NCI-H2227 treated with DMSO at 0.1 percent for 48 hours (cell line): ENCODE results near the gene KRTAP9-6.
"Not testable (repeated sequence)": the region's sequence is repeated elsewhere in the genome, so short reads cannot be mapped to it uniquely, and the experiment has no call there.

ENCODE experiments used
- DNase-seq: peaks from one replicate; lab custom pipeline; 2025; lab: John Stamatoyannopoulos, UW

The KRTAP9-6 gene

GRCh38 chr17:41271858-41272257, 6.7 kb downstream of the KRTAP9-6 start:
- no peak for DNase-seq

GRCh38 chr17:41275648-41276190, 10.5 kb downstream of the KRTAP9-6 start, which contains the start of gene KRTAP9-7:
Gene KRTAP9-7, plus strand, starts transcription at chr17:41275698. Its CDS starts 0 bp downstream, at chr17:41275698.
- not testable (repeated sequence) for DNase-seq

- DNase-seq = no peak
These were observed 13.2 kb downstream of the KRTAP9-6 start for GRCh38 chr17:41278176-41278955.

GRCh38 chr17:41284043-41284442, 18.9 kb downstream of the KRTAP9-6 start:
- DNase-seq = no peak

DNA sequence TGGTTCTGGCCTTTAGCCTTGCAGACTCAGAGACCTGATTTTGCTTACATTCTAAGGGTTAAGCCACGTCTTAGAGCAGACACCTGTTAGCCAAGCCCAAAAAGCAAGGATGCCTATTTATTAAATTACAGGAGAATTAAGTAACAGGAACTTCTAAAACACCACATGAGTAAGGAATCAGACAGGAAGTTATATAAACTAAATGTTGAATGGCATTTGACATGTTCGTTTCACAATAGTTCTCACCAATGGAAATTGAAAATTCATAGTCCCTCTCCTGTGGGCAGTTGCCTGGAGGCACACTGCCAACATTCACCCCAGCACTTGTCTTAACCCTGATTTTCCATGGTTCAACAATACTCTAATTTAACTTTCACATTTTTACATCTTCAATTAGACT, 19.4 kb downstream of the KRTAP9-6 start:
- DNase-seq = no peak

DNA sequence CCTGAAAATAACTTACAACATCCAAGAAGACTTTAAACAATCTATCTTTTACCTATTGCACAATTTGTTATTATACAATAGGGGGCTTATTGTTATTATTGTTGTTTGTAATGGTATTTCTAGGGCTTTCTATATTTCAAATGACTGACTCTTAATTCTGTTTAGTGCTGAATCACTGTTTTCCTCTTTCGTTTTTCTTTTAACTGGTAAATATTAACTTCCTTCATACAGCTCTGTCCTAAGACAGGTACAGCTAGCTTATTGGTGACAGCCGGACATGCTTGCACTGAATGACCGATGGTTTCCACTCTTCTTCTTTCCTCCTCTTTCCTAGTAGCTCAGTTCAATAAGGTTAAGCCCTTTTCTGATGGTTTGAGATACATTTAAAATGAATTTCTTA, 21.9 kb downstream of the KRTAP9-6 start:
- no peak for DNase-seq

DNA sequence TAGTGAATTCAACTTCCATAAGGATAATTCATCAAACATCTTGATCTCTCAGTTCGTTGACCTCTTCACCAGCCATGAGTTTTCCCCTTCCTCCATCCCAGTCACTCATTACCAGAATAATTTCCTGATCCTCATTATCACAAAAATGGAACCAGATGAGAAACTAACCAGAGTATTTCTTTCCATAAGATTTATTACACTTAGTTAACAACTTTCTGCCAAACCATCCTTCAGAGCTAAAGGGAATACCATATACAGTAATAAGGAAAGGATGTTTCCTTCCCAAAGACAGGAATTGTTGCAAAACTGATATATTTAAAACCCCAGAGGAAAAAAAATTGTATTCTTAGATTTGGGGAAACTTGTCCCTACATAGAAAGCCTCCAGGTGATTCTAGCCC, 28.8 kb downstream of the KRTAP9-6 start:
- DNase-seq = no peak

DNA sequence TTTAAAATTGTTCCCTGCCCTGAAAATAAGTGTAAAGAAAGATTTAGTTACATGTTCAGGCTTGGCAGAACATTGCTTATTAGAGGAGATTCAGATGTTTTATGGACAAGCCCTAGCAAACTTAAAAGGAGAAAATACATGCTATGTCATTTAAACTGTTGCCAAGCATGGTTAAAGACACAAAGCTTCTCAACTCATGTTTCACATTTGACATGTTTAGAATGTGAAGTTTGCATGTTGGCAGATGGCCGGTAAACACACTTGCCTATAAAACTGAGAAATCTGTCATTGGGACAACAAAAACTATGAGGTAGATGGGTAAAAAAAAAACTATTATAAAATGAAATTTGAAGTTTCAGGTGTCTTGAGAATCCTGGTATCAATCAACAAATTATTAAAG, 31.7 kb downstream of the KRTAP9-6 start:
- no peak for DNase-seq

DNA sequence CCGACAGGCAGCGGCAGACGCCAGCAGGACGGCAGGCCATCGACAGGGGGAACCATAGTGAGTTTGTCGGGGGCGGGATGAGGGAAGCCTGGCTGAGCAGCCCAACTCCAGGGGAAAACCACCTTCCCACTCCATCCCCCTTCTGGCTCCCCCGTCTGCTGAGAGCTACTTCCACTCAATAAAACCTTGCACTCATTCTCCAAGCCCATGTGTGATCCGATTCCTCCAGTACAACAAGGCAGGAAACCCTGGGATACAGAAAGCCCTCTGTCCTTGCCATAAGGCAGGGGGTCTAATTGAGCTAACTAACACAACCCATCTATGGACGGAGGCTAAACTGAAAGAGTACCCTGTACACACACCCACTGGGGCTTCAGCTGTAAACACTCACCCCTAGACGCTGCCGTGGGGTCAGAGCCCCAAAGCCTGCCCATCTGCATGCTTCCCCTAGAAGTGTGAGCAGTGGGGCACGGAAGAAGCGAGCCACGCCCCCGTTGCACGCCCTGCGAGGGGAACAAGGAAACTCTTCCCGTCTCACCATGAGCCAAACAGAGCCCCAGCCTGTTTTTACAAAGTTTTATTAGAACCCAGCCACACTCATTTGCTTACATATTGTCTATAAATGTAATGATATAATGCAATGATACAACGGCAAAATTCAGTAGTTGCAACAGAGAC, 33.4 kb downstream of the KRTAP9-6 start:
- no peak for DNase-seq

DNA sequence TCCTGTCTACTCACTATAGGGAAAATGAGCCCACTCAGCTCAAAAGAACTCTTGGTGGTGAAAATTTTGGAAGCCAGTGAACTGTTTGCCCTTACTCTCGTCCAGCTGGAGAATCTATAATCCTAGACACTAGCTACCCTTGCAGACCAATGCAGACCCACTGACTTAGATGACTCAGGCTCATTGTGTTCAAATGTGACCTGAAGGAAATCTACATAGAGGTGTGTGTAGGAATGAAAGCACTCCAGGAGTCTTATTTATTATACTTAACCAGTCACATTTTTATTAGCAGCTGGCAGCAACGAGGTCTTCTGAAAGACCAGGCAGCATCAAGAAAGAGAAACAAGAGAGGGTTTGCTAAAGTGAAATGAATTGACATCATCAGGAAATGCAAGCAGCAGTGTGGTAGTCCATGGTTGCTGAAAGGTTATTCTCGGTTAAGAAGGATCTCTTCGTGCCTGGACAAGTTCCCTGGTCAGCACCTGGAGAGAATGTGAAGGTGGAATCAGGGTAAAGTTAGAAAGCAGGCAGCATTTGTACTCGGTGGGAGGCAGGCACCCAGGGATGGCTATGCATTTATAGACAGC, 36.1 kb downstream of the KRTAP9-6 start:
- DNase-seq = no peak

- no peak for DNase-seq
These were observed 37.0 kb downstream of the KRTAP9-6 start, which contains the start of gene KRTAP29-1 for GRCh38 chr17:41301916-41302901. Gene KRTAP29-1, minus strand, starts transcription at chr17:41302851. Its CDS starts 0 bp downstream, at chr17:41302851.

GRCh38 chr17:41302981-41303380, 37.8 kb downstream of the KRTAP9-6 start:
- no peak for DNase-seq

DNA sequence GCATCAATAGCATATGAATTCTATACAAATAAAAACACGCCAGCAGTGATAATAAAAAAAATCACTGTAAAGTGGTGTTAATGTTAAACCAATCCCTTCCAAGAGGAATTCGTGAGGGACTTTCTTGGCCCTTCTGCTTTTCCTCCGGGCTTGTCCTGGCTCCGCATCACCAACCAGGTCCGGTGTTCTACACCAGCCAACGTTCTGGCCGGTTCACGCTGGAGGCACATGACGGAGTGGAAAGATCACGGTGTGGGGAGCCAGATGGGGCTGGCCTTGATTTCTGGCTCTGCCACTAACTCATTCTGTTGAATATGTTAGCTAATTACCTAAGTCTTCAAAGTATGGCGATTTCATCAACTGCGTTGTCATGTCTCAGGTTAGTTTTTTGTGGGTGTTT, 38.9 kb downstream of the KRTAP9-6 start:
- no peak for DNase-seq

GRCh38 chr17:41307647-41308046, 42.5 kb downstream of the KRTAP9-6 start:
- no peak for DNase-seq

GRCh38 chr17:41308251-41308917, 43.2 kb downstream of the KRTAP9-6 start:
- DNase-seq = no peak

GRCh38 chr17:41308918-41309359, 43.8 kb downstream of the KRTAP9-6 start, which contains the start of gene KRTAP16-1:
Gene KRTAP16-1, minus strand, starts transcription at chr17:41309309. Its CDS starts 56 bp downstream, at chr17:41309253.
- no peak for DNase-seq

GRCh38 chr17:41311111-41311510, 45.9 kb downstream of the KRTAP9-6 start:
- no peak for DNase-seq

DNA sequence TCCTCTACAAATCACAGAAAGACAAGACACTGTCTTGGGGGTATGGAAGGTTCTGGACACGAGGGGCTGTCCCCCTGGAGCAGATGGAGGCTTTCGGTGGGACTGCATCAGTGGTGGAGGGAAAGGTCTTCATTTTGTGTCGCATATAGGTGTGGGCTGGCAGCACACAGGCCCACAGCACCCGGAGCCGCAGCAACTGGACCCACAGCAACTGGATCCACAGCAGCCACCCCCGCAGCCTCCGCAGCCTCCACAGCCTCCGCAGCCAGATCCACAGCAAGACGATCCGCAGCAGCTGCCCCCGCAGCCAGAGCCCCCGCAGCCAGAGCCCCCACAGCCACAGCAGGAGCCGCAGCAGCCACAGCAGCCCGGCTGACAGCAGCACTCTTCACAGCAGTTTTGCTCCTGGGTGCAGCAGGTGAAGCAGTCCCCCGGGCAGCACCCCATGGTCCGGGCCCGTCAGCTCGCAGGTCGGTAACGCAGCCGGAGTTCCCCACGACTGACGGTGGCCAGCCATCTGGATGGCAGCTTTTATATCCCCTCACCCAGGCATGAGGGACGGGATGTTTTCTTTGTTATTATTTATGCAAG, 50.1 kb downstream of the KRTAP9-6 start, which contains the start of gene KRTAP17-1:
Gene KRTAP17-1 (minus strand): TSS at position 507 of the 591 bp plus-strand sequence. CDS start 60 bp downstream, at position 447.
- DNase-seq = no peak
